HCT116 (cell line): ENCODE measurements around the gene HYLS1. TPM values are rescaled to one million over a fixed set of nuclear protein-coding genes. Genes with fewer than 3 reads are reported as not detected.

Source experiments
- ATAC-seq: fragments of 200-7000 bp; cut with Tn5 transposase; 2 replicates; pipeline ENCODE4 v1.9.1; 2020; ENCODE audit warnings: mild to moderate bottlenecking, moderate library complexity
- BruUV-seq: library from RNA; stranded (reverse); fragments of 400-500 nt; replicated peaks from 2 replicates; lab custom pipeline; 2021; lab: Mats Ljungman, UMichigan
- CTCF ChIA-PET: fragments of 300-600 bp; sonication (Branson Sonifier 250); formaldehyde crosslinking; loops from one replicate; lab custom pipeline; 2021; ENCODE audit warnings: antibody characterized with exemption; lab: Charles Lee
- POLR2A ChIA-PET: fragments of 300-600, 350-600 bp; sonication (Branson Sonifier 250); formaldehyde crosslinking; loops from one replicate; lab custom pipeline; 2021; ENCODE audit warnings: antibody characterized with exemption; lab: Charles Lee
- RAD21 ChIA-PET, 2 experiments: fragments of 300-600 bp; sonication (Branson Sonifier 250); formaldehyde crosslinking; loops; one replicate each; lab custom pipeline; 2023; ENCODE audit warnings: low total read pairs in 2 of 2; ENCODE audit not compliant: uncharacterized antibody in 2 of 2, unreplicated experiment in 2 of 2, low non-redundant PET in 1 of 2; lab: Charles Lee
- DNase-seq: peaks from one replicate; pipeline ENCODE4 v3.0.0-alpha.2; 2010; ENCODE audit warnings: low read depth, low spot score
- H2AFZ ChIP-seq: fragments of 200-600 bp; shearing (Covaris generic), sonication (generic); 2 replicates; pipeline ENCODE4 v1.6.1; 2017; ENCODE audit warnings: low read depth, mixed run types, mixed read lengths, antibody characterized with exemption, low read length; ENCODE audit not compliant: poor library complexity, severe bottlenecking
- H3K27ac ChIP-seq: 2 replicates; pipeline ENCODE4 v1.5.1; 2012; ENCODE audit warnings: low read depth, low read length
- H3K27me3 ChIP-seq: fragments of 200-600 bp; sonication (generic); 2 replicates; pipeline ENCODE4 v1.6.1; 2016; ENCODE audit warnings: mixed run types, low read length, mixed read lengths; ENCODE audit not compliant: insufficient read depth
- H3K36me3 ChIP-seq, 2 experiments: fragments of 200-500 bp in 1 of 2; fragments of 200-600 bp in 1 of 2; sonication (Bioruptor generic) in 1 of 2; sonication (generic) in 1 of 2; 2 replicates each; pipeline versions ENCODE4 v1.5.1 to v1.6.1; 2014 to 2016; ENCODE audit warnings: low read length in 2 of 2, inconsistent platforms in 1 of 2, mixed read lengths in 1 of 2, mixed run types in 1 of 2; ENCODE audit not compliant: insufficient read depth in 2 of 2, control insufficient read depth in 1 of 2
- H3K4me1 ChIP-seq, 2 experiments: fragments of 200-600 bp in 1 of 2; sonication (generic) in 1 of 2; 2 replicates each; pipeline versions ENCODE4 v1.5.1 to v1.6.1; 2012 to 2017; ENCODE audit warnings: low read length in 2 of 2, inconsistent platforms in 1 of 2, mild to moderate bottlenecking in 1 of 2, mixed read lengths in 1 of 2, mixed run types in 1 of 2, moderate library complexity in 1 of 2; ENCODE audit not compliant: insufficient read depth in 2 of 2, control insufficient read depth in 1 of 2
- H3K4me2 ChIP-seq: fragments of 200-600 bp; sonication (generic); 2 replicates; pipeline ENCODE4 v1.6.1; 2017; ENCODE audit warnings: mixed run types, low read length, mixed read lengths
- H3K4me3 ChIP-seq, 2 experiments: fragments of 200-600 bp in 1 of 2; sonication (generic) in 1 of 2; replicated peaks in 1 of 2; 2 replicates each; pipeline ENCODE4 v1.5.1; 2011 to 2016; ENCODE audit warnings: low read length in 2 of 2, control low read depth in 1 of 2, low read depth in 1 of 2, mild to moderate bottlenecking in 1 of 2, mixed read lengths in 1 of 2, mixed run types in 1 of 2
- H3K79me2 ChIP-seq: fragments of 200-600 bp; sonication (generic); 2 replicates; pipeline ENCODE4 v1.6.1; 2017; ENCODE audit warnings: mild to moderate bottlenecking, mixed run types, low read length, moderate library complexity, mixed read lengths; ENCODE audit not compliant: insufficient read depth
- H3K9ac ChIP-seq: fragments of 200-600 bp; sonication (generic); 2 replicates; pipeline ENCODE4 v1.6.1; 2016; ENCODE audit warnings: low read length, mixed read lengths
- H3K9me2 ChIP-seq: fragments of 200-600 bp; sonication (generic), shearing (Covaris generic); 2 replicates; pipeline ENCODE4 v1.6.1; 2017; ENCODE audit warnings: mixed run types, mild to moderate bottlenecking, moderate library complexity; ENCODE audit not compliant: insufficient read depth
- H3K9me3 ChIP-seq, 2 experiments: fragments of 200-500 bp in 1 of 2; fragments of 200-600 bp in 1 of 2; sonication (Bioruptor generic) in 1 of 2; sonication (generic) in 1 of 2; 2 replicates each; pipeline ENCODE4 v1.6.1; 2014 to 2017; ENCODE audit warnings: low read length in 2 of 2, mixed read lengths in 2 of 2, inconsistent platforms in 1 of 2, low read depth in 1 of 2, mild to moderate bottlenecking in 1 of 2, mixed run types in 1 of 2, moderate library complexity in 1 of 2; ENCODE audit not compliant: control insufficient read depth in 1 of 2, insufficient read depth in 1 of 2
- H4K20me1 ChIP-seq: fragments of 200-600 bp; sonication (generic), shearing (Covaris generic); 2 replicates; pipeline ENCODE4 v1.6.1; 2017; ENCODE audit warnings: mixed run types, mild to moderate bottlenecking, moderate library complexity; ENCODE audit not compliant: insufficient read depth
- CTCF ChIP-seq, 3 experiments: fragments of 200-600 bp in 1 of 3; sonication (generic) in 1 of 3; IDR thresholded peaks in 2 of 3; conservative IDR thresholded peaks in 1 of 3; 2 replicates each; pipeline ENCODE4 v1.5.1; 2012 to 2017; ENCODE audit warnings: low read depth in 2 of 3, low read length in 2 of 3, antibody characterized with exemption in 1 of 3, borderline replicate concordance in 1 of 3, control low read depth in 1 of 3, mild to moderate bottlenecking in 1 of 3, mixed read lengths in 1 of 3, mixed run types in 1 of 3, moderate library complexity in 1 of 3; ENCODE audit not compliant: insufficient read depth in 1 of 3
- ELF1 ChIP-seq: IDR thresholded peaks from 2 replicates; pipeline ENCODE4 v1.6.1; 2012; ENCODE audit warnings: low read depth, borderline replicate concordance
- EZH2 ChIP-seq: fragments of 200-600 bp; sonication (generic); IDR thresholded peaks from 2 replicates; pipeline ENCODE4 v1.6.1; 2017; ENCODE audit warnings: antibody characterized with exemption, mixed run types
- FOSL1 ChIP-seq: IDR thresholded peaks from 2 replicates; pipeline ENCODE4 v1.6.1; 2012; ENCODE audit warnings: low read depth
- RAD21 ChIP-seq: IDR thresholded peaks from 2 replicates; pipeline ENCODE4 v1.6.1; 2012; ENCODE audit warnings: low read depth, mild to moderate bottlenecking
- REST ChIP-seq: IDR thresholded peaks from 2 replicates; pipeline ENCODE4 v1.6.1; 2012; ENCODE audit warnings: low read depth
- SIN3A ChIP-seq: IDR thresholded peaks from 2 replicates; pipeline ENCODE4 v1.6.1; 2012; ENCODE audit warnings: low read depth
- SP1 ChIP-seq: IDR thresholded peaks from 2 replicates; pipeline ENCODE4 v1.6.1; 2012; ENCODE audit warnings: low read depth
- SRF ChIP-seq: IDR thresholded peaks from 2 replicates; pipeline ENCODE4 v1.6.1; 2012; ENCODE audit warnings: low read depth
- TCF7L2 ChIP-seq: IDR thresholded peaks from 2 replicates; pipeline ENCODE4 v1.7.0; 2011; ENCODE audit warnings: borderline replicate concordance, inconsistent platforms; ENCODE audit not compliant: insufficient read depth, insufficient read length; ENCODE audit errors: extremely low read depth
- YY1 ChIP-seq: IDR thresholded peaks from 2 replicates; pipeline ENCODE4 v1.6.1; 2011; ENCODE audit warnings: low read length, low read depth, moderate library complexity, mild to moderate bottlenecking; ENCODE audit not compliant: insufficient replicate concordance; ENCODE audit errors: extremely low read depth
- ZBTB33 ChIP-seq: IDR thresholded peaks from 2 replicates; pipeline ENCODE4 v1.6.1; 2011; ENCODE audit warnings: mild to moderate bottlenecking, low read length, moderate library complexity; ENCODE audit not compliant: insufficient replicate concordance; ENCODE audit errors: extremely low read depth
- ZNF274 ChIP-seq: fragments of 200-500 bp; sonication (Bioruptor generic); IDR thresholded peaks from 2 replicates; pipeline ENCODE4 v1.6.1; 2014; ENCODE audit warnings: mild to moderate bottlenecking, low read depth, low read length, inconsistent platforms
- intact Hi-C: fragments of 100-400 bp; cut with micrococcal nuclease; formaldehyde crosslinking; loops from 2 replicates; pipeline ENCODE4 v1.10.0; 2022
- total RNA-seq: library from RNA; stranded (reverse); gene quantifications from one replicate; pipeline ENCODE4 v1.2.1, GENCODE V29; 2021; ENCODE audit not compliant: unreplicated experiment
- TF ChIP-seq, protein P1 (sequence below): IDR thresholded peaks from 2 replicates; pipeline ENCODE4 v1.6.1; 2012

HYLS1 gene
- total RNA-seq, 1 experiment from 2014 or later = 18.9 TPM

GRCh38 chr11:125940145-125940544, 52.7 kb downstream of the HYLS1 start:
- intact Hi-C loops = loop anchor here (5.0 kb wide), 1 partner anchor 122 kb away; the partner anchor contains the start of gene CDON
- H3K9me2 ChIP-seq = no peaks in the 10 kb centered on the region
- H3K27me3 ChIP-seq = no peaks in the 10 kb centered on the region
- no peaks in the 10 kb centered on the region for H3K36me3 ChIP-seq
- TF ChIP-seq ZBTB33 (no peak), FOSL1 (no peak), TCF7L2 (no peak), YY1 (no peak), SP1 (no peak), SIN3A (no peak), REST (no peak), ELF1 (no peak), CTCF (IDR thresholded peaks at IDR 0.05 in 2 of 3, conservative IDR thresholded peaks at IDR 0.05 in 1 of 3; ENCODE audit: borderline replicate concordance in 1 of 3, insufficient read depth in 1 of 3, low read depth in 2 of 3, low read length in 2 of 3) (no peak), RAD21 (no peak), ZNF274 (no peak), SRF (no peak), EZH2 (no peak)
- TF ChIP-seq, protein P1, sequence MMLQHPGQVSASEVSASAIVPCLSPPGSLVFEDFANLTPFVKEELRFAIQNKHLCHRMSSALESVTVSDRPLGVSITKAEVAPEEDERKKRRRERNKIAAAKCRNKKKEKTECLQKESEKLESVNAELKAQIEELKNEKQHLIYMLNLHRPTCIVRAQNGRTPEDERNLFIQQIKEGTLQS = no peak
- H3K9me3 ChIP-seq = no peaks in the 10 kb centered on the region
- CTCF ChIA-PET = no interaction called here
- no peak overlapping the region for H3K9ac ChIP-seq
- H3K79me2 ChIP-seq = no peaks in the 10 kb centered on the region
- no TSS peak for BruUV-seq
- no peak overlapping the region for H3K27ac ChIP-seq
- H3K4me3 ChIP-seq = no peak overlapping the region
- RAD21 ChIA-PET = no interaction called here
- H4K20me1 ChIP-seq = no peaks in the 10 kb centered on the region
- ATAC-seq = no peak
- POLR2A ChIA-PET = no interaction called here
- peaks cover 0 to 12% of the 10 kb centered on the region in 2 experiments; a peak in 2 of 4 replicates for H3K4me1 ChIP-seq
- no peak overlapping the region for H2AFZ ChIP-seq
- no peak for DNase-seq
- no peak overlapping the region for H3K4me2 ChIP-seq
